Measurements from ENCODE around the gene OR10AD1. TPM values are rescaled to one million over a fixed set of nuclear protein-coding genes. Genes with fewer than 3 reads are reported as not detected.
"Not testable (repeated sequence)": the region's sequence is repeated elsewhere in the genome, so short reads cannot be mapped to it uniquely, and the experiment has no call there.

Gene OR10AD1
- total RNA-seq, 1 donor: not detected

DNA sequence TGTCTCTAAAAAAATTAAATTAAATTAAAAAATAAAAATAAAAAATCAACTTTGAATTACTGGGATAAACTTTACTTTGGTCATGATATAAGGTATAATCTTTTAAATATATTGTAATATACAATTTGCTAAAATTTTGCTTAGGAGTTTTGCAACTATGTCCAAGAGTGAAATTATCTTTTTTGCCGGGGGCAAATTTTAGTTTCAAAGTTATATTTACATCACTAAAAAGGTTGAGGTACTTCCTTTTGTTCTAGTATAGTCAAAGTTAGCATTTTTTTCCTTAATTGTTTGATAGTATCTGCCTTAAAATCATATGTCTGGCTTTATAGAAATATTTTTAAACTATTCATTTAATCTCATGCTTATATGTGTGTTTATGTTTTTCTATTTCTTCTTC is 17.6 kb upstream of the OR10AD1 start:
- DNase-seq (ENCODE audit: low read depth): no peak
- TF ChIP-seq, protein P1, sequence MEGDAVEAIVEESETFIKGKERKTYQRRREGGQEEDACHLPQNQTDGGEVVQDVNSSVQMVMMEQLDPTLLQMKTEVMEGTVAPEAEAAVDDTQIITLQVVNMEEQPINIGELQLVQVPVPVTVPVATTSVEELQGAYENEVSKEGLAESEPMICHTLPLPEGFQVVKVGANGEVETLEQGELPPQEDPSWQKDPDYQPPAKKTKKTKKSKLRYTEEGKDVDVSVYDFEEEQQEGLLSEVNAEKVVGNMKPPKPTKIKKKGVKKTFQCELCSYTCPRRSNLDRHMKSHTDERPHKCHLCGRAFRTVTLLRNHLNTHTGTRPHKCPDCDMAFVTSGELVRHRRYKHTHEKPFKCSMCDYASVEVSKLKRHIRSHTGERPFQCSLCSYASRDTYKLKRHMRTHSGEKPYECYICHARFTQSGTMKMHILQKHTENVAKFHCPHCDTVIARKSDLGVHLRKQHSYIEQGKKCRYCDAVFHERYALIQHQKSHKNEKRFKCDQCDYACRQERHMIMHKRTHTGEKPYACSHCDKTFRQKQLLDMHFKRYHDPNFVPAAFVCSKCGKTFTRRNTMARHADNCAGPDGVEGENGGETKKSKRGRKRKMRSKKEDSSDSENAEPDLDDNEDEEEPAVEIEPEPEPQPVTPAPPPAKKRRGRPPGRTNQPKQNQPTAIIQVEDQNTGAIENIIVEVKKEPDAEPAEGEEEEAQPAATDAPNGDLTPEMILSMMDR (IDR thresholded peaks at IDR 0.05; ENCODE audit: insufficient read depth, low read length): no peak
- no peak overlapping the region for H3K4me3 ChIP-seq (ENCODE audit: low read depth, low read length)

DNA sequence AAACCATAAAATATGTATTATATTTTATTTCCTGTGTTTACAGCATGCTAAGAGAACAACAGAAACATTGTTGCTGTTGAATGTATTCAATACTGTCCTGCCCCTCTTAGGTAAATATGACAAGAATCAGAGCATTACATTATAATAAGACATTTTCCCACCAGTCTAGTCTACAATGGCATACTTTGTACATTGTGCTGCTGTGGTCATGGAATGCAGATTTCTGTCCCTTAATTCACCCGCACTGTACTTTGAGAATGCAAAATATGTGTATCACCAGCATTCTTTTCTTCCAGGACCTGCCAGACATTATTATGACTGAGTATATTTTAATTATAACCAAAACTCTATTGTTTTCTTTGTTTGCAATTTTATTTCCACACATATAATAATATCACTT is 16.5 kb upstream of the OR10AD1 start:
- no peak for DNase-seq (ENCODE audit: low read depth)
- H3K4me3 ChIP-seq (ENCODE audit: low read depth, low read length): no peak overlapping the region
- TF ChIP-seq, protein P1 (IDR thresholded peaks at IDR 0.05; ENCODE audit: insufficient read depth, low read length): no peak

DNA sequence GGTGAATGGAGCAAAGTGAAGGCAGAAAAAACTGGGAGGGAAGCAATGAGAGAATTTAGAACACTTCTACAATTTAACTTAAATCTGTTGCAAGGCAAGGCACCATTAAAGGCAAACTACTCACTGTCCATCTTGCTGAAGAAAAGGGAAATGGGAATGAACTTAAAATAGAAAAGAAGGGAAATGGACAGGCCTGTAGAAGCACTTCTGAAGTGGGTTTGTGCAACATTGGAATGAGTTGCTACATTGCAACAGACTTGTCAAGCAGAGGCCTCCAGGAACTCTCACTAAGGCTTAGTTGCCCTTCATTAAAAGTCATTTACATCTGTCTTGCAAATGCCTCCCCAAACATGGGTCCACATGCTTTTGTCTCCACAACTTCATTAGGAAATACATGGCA is 13.7 kb upstream of the OR10AD1 start:
- H3K4me3 ChIP-seq (ENCODE audit: low read depth, low read length): no peak overlapping the region
- TF ChIP-seq, protein P1 (IDR thresholded peaks at IDR 0.05; ENCODE audit: insufficient read depth, low read length): no peak
- DNase-seq (ENCODE audit: low read depth): no peak

DNA sequence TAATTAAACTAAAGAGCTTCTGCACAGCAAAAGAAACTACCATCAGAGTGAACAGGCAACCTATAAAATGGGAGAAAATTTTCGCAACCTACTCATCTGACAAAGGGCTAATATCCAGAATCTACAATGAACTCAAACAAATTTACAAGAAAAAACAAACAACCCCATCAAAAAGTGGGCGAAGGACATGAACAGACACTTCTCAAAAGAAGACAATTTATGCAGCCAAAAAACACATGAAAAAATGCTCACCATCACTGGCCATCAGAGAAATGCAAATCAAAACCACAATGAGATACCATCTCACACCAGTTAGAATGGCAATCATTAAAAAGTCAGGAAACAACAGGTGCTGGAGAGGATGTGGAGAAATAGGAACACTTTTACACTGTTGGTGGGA is 6.4 kb upstream of the OR10AD1 start:
- not testable (repeated sequence) for DNase-seq (ENCODE audit: low read depth); H3K4me3 ChIP-seq (ENCODE audit: low read depth, low read length)

DNA sequence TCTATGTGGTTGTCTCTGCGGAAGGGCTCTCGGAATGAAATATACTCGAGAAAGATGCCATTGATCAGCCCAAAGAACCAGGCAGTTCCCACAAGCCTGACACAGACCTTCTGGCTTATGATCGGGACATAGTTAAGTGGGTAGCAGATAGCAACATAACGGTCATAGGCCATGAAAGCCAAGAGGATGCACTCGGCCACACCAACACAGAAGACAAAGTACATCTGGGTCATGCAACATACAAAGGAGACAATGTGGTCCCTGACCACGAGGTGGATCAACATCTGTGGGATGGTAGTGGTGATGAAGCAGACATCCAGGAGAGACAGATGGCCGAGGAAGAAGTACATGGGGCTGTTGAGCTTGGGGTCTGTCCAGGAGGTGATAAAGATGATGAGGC is 326 bp downstream of the OR10AD1 start:
- H3K4me3 ChIP-seq (ENCODE audit: low read depth, low read length): no peak overlapping the region
- TF ChIP-seq, protein P1 (IDR thresholded peaks at IDR 0.05; ENCODE audit: insufficient read depth, low read length): no peak
- DNase-seq (ENCODE audit: low read depth): no peak

DNA sequence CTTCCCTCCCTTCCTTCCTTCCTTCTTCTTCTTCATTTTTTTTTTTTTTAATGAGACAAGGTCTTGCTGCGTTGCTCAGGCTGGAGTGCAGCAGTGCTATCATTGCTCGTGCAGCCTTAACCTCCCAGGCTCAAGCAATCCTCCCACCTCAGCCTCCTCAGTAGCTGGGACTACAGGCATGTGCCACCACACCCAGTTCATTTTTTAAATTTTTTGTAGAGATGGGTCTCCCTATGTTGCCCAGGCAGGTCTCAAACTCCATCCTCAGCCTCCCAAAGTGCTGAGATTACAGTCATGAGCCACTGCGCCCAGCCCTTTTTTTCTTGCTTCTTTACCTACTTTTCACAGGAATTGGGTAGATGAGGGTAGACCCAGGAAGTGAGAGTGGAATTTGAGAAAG is 1.6 kb downstream of the OR10AD1 start:
- DNase-seq (ENCODE audit: low read depth): no peak
- TF ChIP-seq, protein P1 (IDR thresholded peaks at IDR 0.05; ENCODE audit: insufficient read depth, low read length): no peak
- no peak overlapping the region for H3K4me3 ChIP-seq (ENCODE audit: low read depth, low read length)

DNA sequence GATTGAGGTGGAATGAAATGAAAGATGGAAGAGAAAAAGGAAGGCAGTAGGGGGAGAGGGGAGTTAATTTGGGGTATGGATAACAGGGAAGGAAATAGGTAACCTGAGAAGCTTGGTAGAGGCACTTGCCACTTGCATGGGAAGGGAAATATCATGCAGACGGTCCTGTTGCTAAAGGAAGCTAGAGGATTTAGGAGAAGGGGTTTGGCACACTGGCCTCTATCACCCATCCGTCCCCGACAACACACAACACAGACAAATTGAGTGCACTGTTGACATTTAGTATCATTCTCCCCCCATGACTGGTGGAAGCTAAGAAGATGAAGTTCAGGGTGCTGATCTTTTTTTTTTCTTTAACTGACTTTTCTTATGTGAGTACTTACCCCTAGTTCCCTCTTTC is 2.0 kb downstream of the OR10AD1 start:
- TF ChIP-seq, protein P1 (IDR thresholded peaks at IDR 0.05; ENCODE audit: insufficient read depth, low read length): no peak
- H3K4me3 ChIP-seq (ENCODE audit: low read depth, low read length): no peak overlapping the region

More for the DNA sequence above, 2.0 kb downstream of the OR10AD1 start:
- DNase-seq (ENCODE audit: low read depth): no peak

Data from fibroblast of the aortic adventitia (primary cell).